Sigmoid colon (tissue), 4 donors: ENCODE measurements around the gene ASXL1.

ENCODE experiments used
- CTCF ChIP-seq, 4 experiments: fragments of 450-650 bp in 3 of 4; fragments of 200-600 bp in 1 of 4; IDR thresholded peaks; one replicate each; pipeline ENCODE4 v1.5.1; 2016 to 2019; ENCODE audit warnings: antibody characterized with exemption in 4 of 4, mild to moderate bottlenecking in 3 of 4, moderate library complexity in 2 of 4
- EP300 ChIP-seq, 4 donors: sonication (generic); formaldehyde crosslinking; IDR thresholded peaks; one replicate each; pipeline ENCODE4 v1.6.1; 2017; ENCODE audit warnings: antibody characterized with exemption in 4 of 4
- POLR2A ChIP-seq, 2 donors: fragments of 450-650 bp; IDR thresholded peaks; one replicate each; pipeline ENCODE4 v1.6.1; 2016; ENCODE audit warnings: antibody characterized with exemption in 2 of 2, mild to moderate bottlenecking in 2 of 2, moderate library complexity in 2 of 2
- POLR2AphosphoS5 ChIP-seq, 4 donors: sonication (generic); formaldehyde crosslinking; IDR thresholded peaks; one replicate each; pipeline ENCODE4 v1.6.1; 2017; ENCODE audit warnings: antibody characterized with exemption in 4 of 4

GRCh38 chr20:32362901-32363364, 4.8 kb downstream of the ASXL1 start:
- TF ChIP-seq CTCF (IDR thresholded peaks at IDR 0.05) (no peak), POLR2A (IDR thresholded peaks at IDR 0.05) (no peak), POLR2AphosphoS5 (IDR thresholded peaks at IDR 0.05) (no peak), EP300 (IDR thresholded peaks at IDR 0.05) (no peak)
